Breast epithelium (tissue), 3 donors: ENCODE results near the gene TRIM37.

Experiments
- POLR2A ChIP-seq: fragments of 450-650 bp; IDR thresholded peaks from one replicate; pipeline ENCODE4 v1.6.1; 2016; ENCODE audit warnings: antibody characterized with exemption, mild to moderate bottlenecking, moderate library complexity
- POLR2AphosphoS5 ChIP-seq, 3 donors: sonication (generic); formaldehyde crosslinking; IDR thresholded peaks; one replicate each; pipeline ENCODE4 v1.6.1; 2017; ENCODE audit warnings: antibody characterized with exemption in 3 of 3
- TF ChIP-seq, protein P1 (sequence below), 3 donors: fragments of 450-650 bp; IDR thresholded peaks; one replicate each; pipeline ENCODE4 v1.5.1; 2016 to 2017; ENCODE audit warnings: antibody characterized with exemption in 3 of 3, mild to moderate bottlenecking in 3 of 3, moderate library complexity in 3 of 3

DNA sequence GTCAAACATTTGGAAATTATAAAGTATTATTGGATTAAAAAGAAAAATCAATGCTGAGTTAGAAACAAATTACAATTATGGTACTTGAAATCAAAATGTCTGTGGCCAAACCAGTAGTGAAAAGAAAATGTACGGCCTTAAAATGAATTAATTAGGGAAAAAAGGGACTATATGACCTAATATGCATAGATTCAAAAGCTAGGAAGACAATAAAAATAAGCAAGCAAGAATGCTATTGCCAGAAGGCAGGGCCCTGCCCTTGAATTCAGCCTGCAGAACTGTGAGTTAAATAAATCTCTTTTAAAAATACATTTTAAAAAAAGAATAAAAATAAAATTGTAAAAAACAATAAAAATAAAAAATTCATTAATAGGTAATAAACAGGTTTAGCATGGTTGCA is 88.7 kb downstream of the TRIM37 start:
- no peak for TF ChIP-seq POLR2A
- TF ChIP-seq, protein P1, sequence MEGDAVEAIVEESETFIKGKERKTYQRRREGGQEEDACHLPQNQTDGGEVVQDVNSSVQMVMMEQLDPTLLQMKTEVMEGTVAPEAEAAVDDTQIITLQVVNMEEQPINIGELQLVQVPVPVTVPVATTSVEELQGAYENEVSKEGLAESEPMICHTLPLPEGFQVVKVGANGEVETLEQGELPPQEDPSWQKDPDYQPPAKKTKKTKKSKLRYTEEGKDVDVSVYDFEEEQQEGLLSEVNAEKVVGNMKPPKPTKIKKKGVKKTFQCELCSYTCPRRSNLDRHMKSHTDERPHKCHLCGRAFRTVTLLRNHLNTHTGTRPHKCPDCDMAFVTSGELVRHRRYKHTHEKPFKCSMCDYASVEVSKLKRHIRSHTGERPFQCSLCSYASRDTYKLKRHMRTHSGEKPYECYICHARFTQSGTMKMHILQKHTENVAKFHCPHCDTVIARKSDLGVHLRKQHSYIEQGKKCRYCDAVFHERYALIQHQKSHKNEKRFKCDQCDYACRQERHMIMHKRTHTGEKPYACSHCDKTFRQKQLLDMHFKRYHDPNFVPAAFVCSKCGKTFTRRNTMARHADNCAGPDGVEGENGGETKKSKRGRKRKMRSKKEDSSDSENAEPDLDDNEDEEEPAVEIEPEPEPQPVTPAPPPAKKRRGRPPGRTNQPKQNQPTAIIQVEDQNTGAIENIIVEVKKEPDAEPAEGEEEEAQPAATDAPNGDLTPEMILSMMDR (IDR thresholded peaks at IDR 0.05), result no peak
- no peak for TF ChIP-seq POLR2AphosphoS5 (IDR thresholded peaks at IDR 0.05)
